Right cardiac atrium (tissue), 5 donors: ENCODE data around the gene PIK3R2. TPM values are rescaled to one million over a fixed set of nuclear protein-coding genes. Genes with fewer than 3 reads are reported as not detected.
"Not testable (repeated sequence)": the region's sequence is repeated elsewhere in the genome, so short reads cannot be mapped to it uniquely, and the experiment has no call there.

ENCODE experiments used
- ATAC-seq, 2 donors: fragments of 200-7000 bp; cut with Tn5 transposase; one replicate each; pipeline versions ENCODE4 v1.8.0 to v1.9.1; 2020; ENCODE audit warnings: moderate library complexity in 2 of 2, mild to moderate bottlenecking in 1 of 2
- DNase-seq, 3 donors: peaks; one replicate each; pipeline ENCODE4 v3.0.0-alpha.2; 2020
- H3K27ac ChIP-seq: one replicate; pipeline ENCODE4 v1.5.1; 2013; ENCODE audit warnings: mild to moderate bottlenecking, low read length, control low read depth, moderate library complexity
- H3K27me3 ChIP-seq: one replicate; pipeline ENCODE4 v1.6.1; 2013; ENCODE audit not compliant: control insufficient read depth, insufficient read depth
- H3K4me1 ChIP-seq: one replicate; pipeline ENCODE4 v1.6.1; 2013; ENCODE audit warnings: low read length; ENCODE audit not compliant: control insufficient read depth, insufficient read depth
- H3K4me3 ChIP-seq: one replicate; pipeline ENCODE4 v1.5.1; 2013; ENCODE audit warnings: low read length, control low read depth
- H3K9me3 ChIP-seq: one replicate; pipeline ENCODE4 v1.6.1; 2013; ENCODE audit warnings: low read length; ENCODE audit not compliant: control insufficient read depth
- WGBS: extraction: QIAGEN DNeasy Blood & Tissue Kit; methylation state at CpG from one replicate; pipeline ENCODE4 v1.1.7; 2013; 5-methylcytosine and 5-hydroxymethylcytosine counted together
- intact Hi-C, 4 donors: fragments of 100-400 bp; cut with DNase I; formaldehyde crosslinking; loops; one replicate each; pipeline versions ENCODE4 v1.11.0 to v1.14.0; 2022 to 2023
- polyA plus RNA-seq: library from polyadenylated mRNA; stranded (reverse); fragments of 200-250 nt; gene quantifications from one replicate; pipeline ENCODE4 v1.2.3, GENCODE V29; 2013
- total RNA-seq, 4 donors: library from RNA; stranded (reverse); fragmentation: NEBNext Ultra II Directional; extraction: Animal tissue kit (Norgen Biotek cat#: 25700); gene quantifications; one replicate each; pipeline ENCODE4 v1.2.1, GENCODE V29; 2021
- donor health status: healthy with polysubstance abuse.
- donor health status: DM: no; HTN: yes; CAD: no.
- donor health status: DM: no; HTN: no; CAD: no.
- donor health status: DM: no; HTN: yes; CAD: no; lungs with severe emphysema.
- donor health status: DM: yes; HTN: yes; CAD: no.

PIK3R2 gene
- total and polyA plus RNA-seq, 5 donors: 7.1 to 30.1 (median 24.9) TPM

DNA sequence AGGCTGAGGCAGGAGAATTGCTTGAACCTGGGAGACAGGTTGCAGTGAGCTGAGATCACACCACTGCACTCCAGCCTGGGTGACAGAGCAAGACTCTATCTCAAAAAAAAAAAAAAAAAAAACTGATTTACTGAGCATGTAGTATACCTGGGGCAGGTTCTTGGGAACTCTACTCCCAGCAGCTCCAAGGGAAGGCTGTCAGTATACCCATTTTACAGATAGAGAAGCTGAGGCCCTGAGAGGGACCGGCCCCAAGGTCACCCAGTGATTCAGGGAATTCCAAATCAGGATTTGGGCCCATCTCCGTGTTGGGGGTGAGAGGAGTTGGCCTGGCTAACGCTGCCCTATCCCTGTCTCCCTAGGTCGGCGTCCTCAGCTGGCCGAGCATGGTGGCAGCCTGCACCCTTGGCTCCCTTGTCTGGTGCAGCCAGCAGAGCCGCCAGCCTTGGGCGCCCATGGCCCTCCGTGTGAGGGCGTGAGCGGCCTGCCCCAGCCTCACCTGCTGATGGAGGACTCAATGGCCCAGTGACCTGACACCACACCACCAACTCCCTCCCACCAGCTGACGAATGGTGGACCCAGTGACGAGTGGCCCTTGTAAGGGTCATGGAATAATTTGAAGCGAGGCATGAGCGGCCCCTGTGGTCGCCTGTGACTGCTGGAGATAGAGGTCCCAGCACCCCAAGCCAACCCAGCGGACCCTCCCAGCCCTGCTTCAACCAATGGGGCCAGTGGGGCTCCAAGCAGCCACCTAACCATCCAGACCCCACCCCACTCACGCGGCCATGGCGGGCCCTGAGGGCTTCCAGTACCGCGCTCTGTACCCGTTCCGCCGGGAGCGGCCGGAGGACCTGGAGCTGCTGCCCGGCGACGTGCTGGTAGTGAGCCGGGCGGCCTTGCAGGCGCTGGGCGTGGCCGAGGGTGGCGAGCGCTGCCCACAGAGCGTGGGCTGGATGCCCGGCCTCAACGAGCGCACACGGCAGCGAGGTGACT lies 2.4 kb downstream of the PIK3R2 start:
- WGBS: 95% methylated on average over 43 of the region's 43 CpGs

GRCh38 chr19:18156268-18156667 lies 3.3 kb downstream of the PIK3R2 start:
- Histone ChIP-seq H3K4me3 (no peak overlapping the region), H3K27me3 (no peaks in the 10 kb centered on the region), H3K27ac (no peak overlapping the region), H3K4me1 (peaks cover 13% of the 10 kb centered on the region), H3K9me3 (no peaks in the 10 kb centered on the region)
- 95% methylated on average over 5 of the region's 6 CpGs for WGBS
- ATAC-seq (no peak), DNase-seq (no peak)
- intact Hi-C loops: no loop called here

More for the DNA sequence above, 2.4 kb downstream of the PIK3R2 start:
- intact Hi-C loops: no loop called here
- H3K4me3 ChIP-seq: no peak overlapping the region
- DNase-seq (peak in 1 of 3 donors; percentile 58), ATAC-seq (no peak)
- H3K27ac ChIP-seq: no peak overlapping the region
- H3K27me3 ChIP-seq: no peaks in the 10 kb centered on the region
- peaks cover 12% of the 10 kb centered on the region for H3K4me1 ChIP-seq
- no peaks in the 10 kb centered on the region for H3K9me3 ChIP-seq

GRCh38 chr19:18156841-18157464 lies 4.0 kb downstream of the PIK3R2 start:
- WGBS: 31% methylated on average over 22 of the region's 22 CpGs
- H3K9me3 ChIP-seq: no peaks in the 10 kb centered on the region
- intact Hi-C loops: no loop called here
- peak overlapping the region; percentile 63 for H3K27ac ChIP-seq
- no peaks in the 10 kb centered on the region for H3K27me3 ChIP-seq
- ATAC-seq (peak; percentile 38 to 45), DNase-seq (peak; percentile 94 to 96 (median 96))
- peaks cover 13% of the 10 kb centered on the region for H3K4me1 ChIP-seq
- no peak overlapping the region for H3K4me3 ChIP-seq

GRCh38 chr19:18157465-18158063 lies 4.6 kb downstream of the PIK3R2 start:
- 44% methylated on average over 18 of the region's 18 CpGs for WGBS
- Histone ChIP-seq H3K9me3 (no peaks in the 10 kb centered on the region), H3K4me1 (peaks cover 13% of the 10 kb centered on the region), H3K27ac (peak overlapping the region; percentile 63), H3K4me3 (no peak overlapping the region), H3K27me3 (no peaks in the 10 kb centered on the region)
- intact Hi-C loops: no loop called here
- peak in 1 of 3 donors; percentile 63 for DNase-seq
- ATAC-seq: no peak

DNA sequence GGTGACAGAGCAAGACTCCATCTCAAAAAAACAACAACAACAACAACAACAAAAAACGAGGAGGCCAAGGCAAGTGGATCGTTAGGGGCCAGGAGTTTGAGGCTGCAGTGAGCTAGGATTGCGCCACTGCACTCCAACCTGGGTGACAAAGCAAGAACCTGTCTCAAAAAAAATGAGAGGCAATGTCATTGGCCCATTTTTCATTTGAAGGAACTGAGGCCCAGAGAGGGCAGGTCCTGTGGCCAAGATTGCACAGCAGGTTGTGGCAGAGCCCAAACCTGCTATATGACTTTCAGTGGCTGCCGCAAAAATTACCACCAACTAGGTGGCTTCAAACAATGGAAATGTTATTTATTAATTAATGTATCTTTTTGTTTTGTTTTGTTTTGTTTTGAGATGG lies 5.5 kb downstream of the PIK3R2 start:
- intact Hi-C loops: no loop called here
- no peaks in the 10 kb centered on the region for H3K9me3 ChIP-seq
- WGBS: 87% methylated on average over 4 of the region's 4 CpGs
- H3K4me1 ChIP-seq: peaks cover 13% of the 10 kb centered on the region
- ATAC-seq: no peak
- no peak overlapping the region for H3K4me3 ChIP-seq
- no peaks in the 10 kb centered on the region for H3K27me3 ChIP-seq
- no peak overlapping the region for H3K27ac ChIP-seq
- peak in 1 of 3 donors; percentile 20 for DNase-seq

- WGBS: 84% methylated on average over 6 of the region's 6 CpGs
- DNase-seq, H3K9me3 ChIP-seq, H3K4me3 ChIP-seq, ATAC-seq, intact Hi-C loops, H3K27me3 ChIP-seq, H3K27ac ChIP-seq: not testable (repeated sequence)
- peaks cover 11% of the 10 kb centered on the region for H3K4me1 ChIP-seq
These were observed 6.2 kb downstream of the PIK3R2 start for GRCh38 chr19:18159059-18159616.

DNA sequence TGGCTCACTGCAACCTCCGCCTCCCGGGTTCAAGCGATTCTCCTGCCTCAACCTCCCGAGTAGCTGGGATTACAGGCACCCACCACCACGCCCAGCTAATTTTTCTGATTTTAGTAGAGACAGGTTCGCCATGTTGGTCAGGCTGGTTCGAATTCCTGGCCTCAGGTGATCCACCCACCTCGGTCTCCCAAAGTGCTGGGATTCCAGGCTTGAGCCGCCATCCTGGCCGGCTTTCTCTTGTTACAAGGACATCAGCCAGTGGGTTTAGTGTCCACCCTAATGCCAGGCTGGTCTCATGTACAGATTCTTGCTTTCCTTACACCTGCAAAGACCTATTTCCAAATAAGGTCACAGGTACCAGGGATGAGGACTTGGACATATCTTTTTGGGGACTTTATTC lies 6.8 kb downstream of the PIK3R2 start:
- intact Hi-C loops: loop anchor here in 2 of 4 donors (5.0 to 10.0 kb wide), 2 partner anchors 45 to 48 kb away; no protein-coding TSS in a partner anchor
- DNase-seq (no peak), ATAC-seq (no peak)
- H3K27ac ChIP-seq: no peak overlapping the region
- peaks cover 7% of the 10 kb centered on the region for H3K4me1 ChIP-seq
- no peak overlapping the region for H3K4me3 ChIP-seq
- no peaks in the 10 kb centered on the region for H3K27me3 ChIP-seq
- no peaks in the 10 kb centered on the region for H3K9me3 ChIP-seq
- 96% methylated on average over 10 of the region's 10 CpGs for WGBS

DNA sequence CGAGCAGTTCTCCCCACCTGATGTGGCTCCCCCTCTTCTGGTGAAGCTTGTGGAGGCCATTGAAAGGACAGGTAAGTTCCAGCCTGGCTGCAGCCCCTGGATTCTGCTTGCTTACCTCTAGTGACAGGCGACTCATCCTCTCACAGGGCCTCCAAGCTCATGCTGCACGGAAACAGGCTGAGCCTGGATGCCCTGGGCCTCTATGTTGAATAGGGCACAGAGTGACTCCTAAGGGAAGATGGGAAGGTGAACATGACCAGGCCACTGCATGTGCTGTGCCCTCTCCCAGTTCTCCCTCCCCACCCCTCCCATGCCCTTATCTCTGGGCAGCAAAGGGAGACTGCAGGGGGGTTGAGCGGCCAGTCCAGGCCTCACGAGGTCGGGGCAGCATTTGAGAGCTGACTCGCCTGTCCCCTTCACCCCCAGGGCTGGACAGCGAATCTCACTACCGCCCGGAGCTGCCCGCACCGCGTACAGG lies 7.6 kb downstream of the PIK3R2 start:
- Histone ChIP-seq H3K4me1 (peaks cover 7% of the 10 kb centered on the region), H3K4me3 (peak overlapping the region; percentile 44), H3K9me3 (no peaks in the 10 kb centered on the region), H3K27ac (peak overlapping the region; percentile 55), H3K27me3 (no peaks in the 10 kb centered on the region)
- 57% methylated on average over 13 of the region's 13 CpGs for WGBS
- ATAC-seq (peak; percentile 6 to 8), DNase-seq (no peak)
- intact Hi-C loops: loop anchor here in 2 of 4 donors (5.0 to 10.0 kb wide), 2 partner anchors 46 to 48 kb away; no protein-coding TSS in a partner anchor

DNA sequence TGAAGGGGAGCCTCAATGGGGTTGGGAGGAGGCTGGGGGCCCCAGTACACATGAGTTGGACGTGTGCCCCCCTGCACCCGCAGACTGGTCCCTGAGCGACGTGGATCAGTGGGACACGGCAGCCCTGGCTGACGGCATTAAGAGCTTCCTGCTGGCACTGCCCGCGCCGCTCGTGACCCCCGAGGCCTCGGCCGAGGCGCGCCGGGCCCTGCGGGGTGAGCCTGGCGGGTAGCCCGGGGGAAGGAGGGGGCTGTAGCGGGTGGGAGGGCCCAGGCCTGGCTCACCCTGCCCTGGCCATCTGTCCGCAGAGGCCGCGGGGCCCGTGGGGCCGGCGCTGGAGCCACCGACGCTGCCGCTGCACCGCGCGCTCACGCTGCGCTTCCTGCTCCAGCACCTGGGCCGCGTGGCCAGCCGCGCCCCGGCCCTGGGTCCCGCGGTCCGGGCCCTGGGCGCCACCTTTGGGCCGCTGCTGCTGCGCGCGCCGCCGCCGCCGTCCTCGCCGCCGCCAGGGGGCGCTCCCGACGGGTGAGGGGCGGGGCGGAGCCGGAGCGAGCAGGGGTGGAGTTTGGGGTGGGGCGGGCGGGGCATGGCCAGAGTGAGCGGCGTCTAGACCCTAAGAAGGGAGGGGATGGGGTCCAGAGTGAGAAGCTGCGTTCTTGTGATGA lies 8.1 kb downstream of the PIK3R2 start:
- Histone ChIP-seq H3K4me3 (peak overlapping the region; percentile 44), H3K4me1 (peaks cover 7% of the 10 kb centered on the region), H3K27me3 (no peaks in the 10 kb centered on the region), H3K9me3 (no peaks in the 10 kb centered on the region), H3K27ac (peak overlapping the region; percentile 55)
- 1% methylated on average over 66 of the region's 66 CpGs for WGBS
- DNase-seq: peak; percentile 74 to 92 (median 89)
- peak; percentile 71 to 78 for ATAC-seq
- intact Hi-C loops: loop anchor here in 2 of 4 donors (5.0 to 10.0 kb wide), 2 partner anchors 46 to 49 kb away; no protein-coding TSS in a partner anchor

DNA sequence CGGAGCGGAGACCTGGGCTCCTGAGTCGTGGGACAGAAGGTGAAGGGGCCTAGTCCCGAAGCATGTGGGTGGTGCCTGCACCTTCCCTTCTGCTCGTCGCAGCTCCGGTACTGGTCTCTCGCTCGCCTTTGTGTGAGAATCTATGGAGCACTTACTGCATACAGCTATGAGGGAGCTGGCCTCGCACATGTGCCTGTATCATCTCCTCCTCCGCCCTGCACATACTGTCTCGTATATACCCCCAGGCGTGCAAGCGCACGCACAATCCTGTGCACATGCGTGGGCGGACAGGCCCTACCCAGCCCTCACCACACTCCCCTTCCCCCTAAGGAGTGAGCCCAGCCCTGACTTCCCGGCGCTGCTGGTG lies 8.7 kb downstream of the PIK3R2 start:
- H3K27ac ChIP-seq: no peak overlapping the region
- ATAC-seq (peak; percentile 1 to 3), DNase-seq (no peak)
- H3K4me1 ChIP-seq: peaks cover 4% of the 10 kb centered on the region
- H3K9me3 ChIP-seq: no peaks in the 10 kb centered on the region
- H3K27me3 ChIP-seq: no peaks in the 10 kb centered on the region
- 64% methylated on average over 19 of the region's 19 CpGs for WGBS
- intact Hi-C loops: loop anchor here in 2 of 4 donors (5.0 to 10.0 kb wide), 2 partner anchors 47 to 49 kb away; no protein-coding TSS in a partner anchor
- peak overlapping the region; percentile 44 for H3K4me3 ChIP-seq
